ENCODE results near the gene CP. TPM values are rescaled to one million over a fixed set of nuclear protein-coding genes. Genes with fewer than 3 reads are reported as not detected.

The CP gene
- total and polyA plus RNA-seq, 2 of the 13 experiments (the other 11 are each of a cell fraction or from before 2014, with no cell fraction given): 42.6 to 789 TPM

DNA sequence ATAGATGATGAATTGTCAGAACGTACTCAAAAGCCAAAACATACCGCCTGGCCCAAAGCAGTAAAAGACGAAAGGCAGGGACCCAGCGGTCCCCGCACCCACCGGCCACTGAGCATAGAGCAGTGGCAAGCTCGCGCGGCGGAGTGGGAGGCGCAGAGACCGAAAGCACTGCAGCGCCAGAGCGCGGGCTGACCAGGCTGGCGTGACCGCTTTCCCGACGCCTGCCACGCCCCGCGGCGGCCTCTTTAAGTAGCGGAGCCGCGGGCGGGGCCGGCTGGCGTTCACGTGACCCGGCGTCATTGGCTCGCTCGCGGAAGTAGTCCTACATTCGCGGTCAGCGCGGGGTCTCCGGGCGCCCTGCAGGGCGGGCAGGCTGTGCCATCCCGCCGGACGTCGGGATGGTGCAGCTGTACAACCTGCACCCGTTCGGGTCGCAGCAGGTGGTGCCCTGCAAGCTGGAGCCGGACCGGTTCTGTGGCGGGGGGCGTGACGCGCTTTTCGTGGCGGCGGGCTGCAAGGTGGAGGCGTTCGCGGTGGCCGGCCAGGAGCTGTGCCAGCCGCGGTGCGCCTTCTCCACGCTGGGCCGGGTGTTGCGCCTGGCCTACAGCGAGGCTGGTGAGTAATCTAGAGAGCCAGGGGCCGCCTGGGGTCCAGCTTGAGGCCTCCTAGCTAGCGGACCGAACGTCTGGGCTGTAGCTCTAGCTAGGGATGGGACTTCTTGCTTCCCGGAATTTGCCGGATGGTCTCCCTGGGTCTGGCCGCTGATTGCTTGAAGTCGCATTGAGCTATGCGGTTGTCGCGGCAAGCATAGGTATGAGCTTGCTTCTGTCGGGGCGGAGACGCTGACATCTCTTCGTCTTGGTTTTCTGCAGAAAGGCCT, 92.1 kb downstream of the CP start, which contains the start of gene HPS3 (continued):
- TF ChIP-seq FOXK2 (IDR thresholded peaks at IDR 0.05) (no peak), PHF8 (CRISPR knock-in tag; IDR thresholded peaks at IDR 0.05) (peak; percentile 94), SETDB1 (CRISPR knock-in tag; IDR thresholded peaks at IDR 0.05; ENCODE audit: borderline replicate concordance) (no peak), ADNP (CRISPR knock-in tag; IDR thresholded peaks at IDR 0.05) (no peak), SYNCRIP (IDR thresholded peaks at IDR 0.05; ENCODE audit: insufficient read depth, low read depth, low read length) (no peak), ZNF761 (CRISPR knock-in tag; conservative IDR thresholded peaks at IDR 0.05) (no peak; the same call in 1 of the 2 replicates), ZNF777 (CRISPR knock-in tag; IDR thresholded peaks at IDR 0.05) (peak; percentile 42; the same call in 1 of the 2 replicates), SIX1 (CRISPR knock-in tag; IDR thresholded peaks at IDR 0.05; ENCODE audit: borderline replicate concordance) (no peak), ZNF772 (CRISPR knock-in tag; IDR thresholded peaks at IDR 0.05) (peak; percentile 79; the same call in 1 of the 2 replicates), SRY (CRISPR knock-in tag; IDR thresholded peaks at IDR 0.05) (peak; percentile 88), SPEN (CRISPR knock-in tag; IDR thresholded peaks at IDR 0.05; ENCODE audit: low read depth) (peak; percentile 78; the same call in 1 of the 2 replicates), U2AF1 (optimal IDR thresholded peaks at IDR 0.05; ENCODE audit: low read depth, low read length) (no peak), SMAD1 (CRISPR knock-in tag; IDR thresholded peaks at IDR 0.05; ENCODE audit: borderline replicate concordance, low read depth) (peak; percentile 89; the same call in 1 of the 2 replicates), ZNF7 (CRISPR knock-in tag; IDR thresholded peaks at IDR 0.05) (no peak), GTF3A (CRISPR knock-in tag; conservative IDR thresholded peaks at IDR 0.05) (no peak), ZNF24 (IDR thresholded peaks at IDR 0.05) (no peak), ARHGAP35 (CRISPR knock-in tag; IDR thresholded peaks at IDR 0.05; ENCODE audit: borderline replicate concordance) (peak; percentile 81; the same call in 1 of the 2 replicates), PHF5A (CRISPR knock-in tag; IDR thresholded peaks at IDR 0.05; ENCODE audit: low read depth, unreplicated experiment) (peak; percentile 56), HES4 (CRISPR knock-in tag; IDR thresholded peaks at IDR 0.05; ENCODE audit: borderline replicate concordance) (peak; percentile 77; the same call in 1 of the 2 replicates), ZNF17 (CRISPR knock-in tag; IDR thresholded peaks at IDR 0.05) (no peak), EEA1 (CRISPR knock-in tag; IDR thresholded peaks at IDR 0.05; ENCODE audit: borderline replicate concordance) (peak; percentile 56; the same call in 1 of the 2 replicates), ZNF557 (CRISPR knock-in tag; IDR thresholded peaks at IDR 0.05) (0 out of 2 replicates have a peak, but pooled peaks have one; percentile 33), CHCHD3 (CRISPR knock-in tag; IDR thresholded peaks at IDR 0.05) (peak; percentile 91), ZBTB7B (CRISPR knock-in tag; IDR thresholded peaks at IDR 0.05) (peak; percentile 62; the same call in 1 of the 2 replicates), ZNF546 (CRISPR knock-in tag; conservative IDR thresholded peaks at IDR 0.05) (0 out of 2 replicates have a peak, but pooled peaks have one; percentile 59), ZNF619 (CRISPR knock-in tag; IDR thresholded peaks at IDR 0.05) (no peak), ZFP36 (IDR thresholded peaks at IDR 0.05; ENCODE audit: borderline replicate concordance, low read depth, low read length, partially characterized antibody) (peak; percentile 75)
- TF ChIP-seq, protein P1, sequence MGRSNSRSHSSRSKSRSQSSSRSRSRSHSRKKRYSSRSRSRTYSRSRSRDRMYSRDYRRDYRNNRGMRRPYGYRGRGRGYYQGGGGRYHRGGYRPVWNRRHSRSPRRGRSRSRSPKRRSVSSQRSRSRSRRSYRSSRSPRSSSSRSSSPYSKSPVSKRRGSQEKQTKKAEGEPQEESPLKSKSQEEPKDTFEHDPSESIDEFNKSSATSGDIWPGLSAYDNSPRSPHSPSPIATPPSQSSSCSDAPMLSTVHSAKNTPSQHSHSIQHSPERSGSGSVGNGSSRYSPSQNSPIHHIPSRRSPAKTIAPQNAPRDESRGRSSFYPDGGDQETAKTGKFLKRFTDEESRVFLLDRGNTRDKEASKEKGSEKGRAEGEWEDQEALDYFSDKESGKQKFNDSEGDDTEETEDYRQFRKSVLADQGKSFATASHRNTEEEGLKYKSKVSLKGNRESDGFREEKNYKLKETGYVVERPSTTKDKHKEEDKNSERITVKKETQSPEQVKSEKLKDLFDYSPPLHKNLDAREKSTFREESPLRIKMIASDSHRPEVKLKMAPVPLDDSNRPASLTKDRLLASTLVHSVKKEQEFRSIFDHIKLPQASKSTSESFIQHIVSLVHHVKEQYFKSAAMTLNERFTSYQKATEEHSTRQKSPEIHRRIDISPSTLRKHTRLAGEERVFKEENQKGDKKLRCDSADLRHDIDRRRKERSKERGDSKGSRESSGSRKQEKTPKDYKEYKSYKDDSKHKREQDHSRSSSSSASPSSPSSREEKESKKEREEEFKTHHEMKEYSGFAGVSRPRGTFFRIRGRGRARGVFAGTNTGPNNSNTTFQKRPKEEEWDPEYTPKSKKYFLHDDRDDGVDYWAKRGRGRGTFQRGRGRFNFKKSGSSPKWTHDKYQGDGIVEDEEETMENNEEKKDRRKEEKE (IDR thresholded peaks at IDR 0.05): no peak
- TF ChIP-seq, protein P2, sequence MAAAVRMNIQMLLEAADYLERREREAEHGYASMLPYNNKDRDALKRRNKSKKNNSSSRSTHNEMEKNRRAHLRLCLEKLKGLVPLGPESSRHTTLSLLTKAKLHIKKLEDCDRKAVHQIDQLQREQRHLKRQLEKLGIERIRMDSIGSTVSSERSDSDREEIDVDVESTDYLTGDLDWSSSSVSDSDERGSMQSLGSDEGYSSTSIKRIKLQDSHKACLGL (CRISPR knock-in tag; IDR thresholded peaks at IDR 0.05): peak; percentile 93

Data from HepG2 (cell line).